HG03378 (cell line): Measurements from ENCODE around the gene GRHL3.

Experiments
- ATAC-seq: cut with Tn5 transposase; IDR thresholded peaks from one replicate; pipeline ENCODE4 v1.9.1; 2021; ENCODE audit warnings: mild to moderate bottlenecking, moderate library complexity; ENCODE audit not compliant: unreplicated experiment

GRHL3 gene

DNA sequence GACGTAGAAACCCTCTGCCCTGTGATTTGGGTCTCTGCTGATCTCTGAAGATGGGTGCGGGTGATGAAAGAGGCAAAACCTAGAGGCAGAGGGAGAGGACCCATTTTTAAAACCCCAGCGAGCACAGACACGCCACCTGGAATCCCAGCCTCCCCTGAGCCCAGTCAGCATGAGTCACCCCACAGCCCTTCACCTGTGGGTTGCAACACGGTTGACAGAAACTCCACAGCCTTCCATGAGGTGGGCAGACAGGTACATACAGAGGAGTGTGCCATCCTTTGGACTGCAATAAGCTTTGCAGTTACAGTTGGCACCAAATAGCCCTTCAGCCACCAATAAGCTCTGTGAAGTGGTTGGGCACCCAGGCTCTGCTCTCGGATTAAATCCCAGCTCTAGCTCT is 2.1 kb upstream of the GRHL3 start:
- no peak for ATAC-seq

DNA sequence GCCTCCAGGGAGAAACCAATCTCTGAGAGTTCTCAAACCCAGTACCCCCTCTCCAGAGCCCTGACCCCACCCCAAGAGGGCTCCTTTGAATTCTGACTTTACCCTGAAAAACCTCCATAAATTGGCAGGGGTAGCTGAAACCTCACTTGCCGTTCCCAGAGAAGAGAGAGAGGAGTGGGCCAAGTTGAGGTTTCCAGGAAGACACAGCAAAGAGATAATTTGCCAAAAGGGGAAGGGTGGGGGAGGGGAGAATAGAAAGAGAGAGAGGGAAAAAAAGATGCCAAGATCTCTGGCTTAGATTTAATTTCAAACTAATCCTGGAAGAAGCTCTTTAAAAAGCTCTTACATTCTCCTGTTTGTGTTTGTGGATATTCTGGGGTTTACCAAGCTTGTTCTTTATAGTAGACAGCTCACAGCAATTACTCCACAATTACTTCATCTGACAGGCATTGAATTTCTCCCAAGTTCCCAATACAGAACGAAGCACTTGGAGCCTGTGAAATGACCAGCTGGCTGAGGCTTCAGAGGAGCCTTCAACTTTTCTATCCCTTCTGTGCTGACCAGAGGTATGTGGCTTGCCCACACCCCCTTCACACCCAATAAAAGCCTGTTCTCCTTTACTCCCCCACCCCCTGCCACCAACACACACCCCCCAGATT is 1.1 kb upstream of the GRHL3 start:
- ATAC-seq = no peak

DNA sequence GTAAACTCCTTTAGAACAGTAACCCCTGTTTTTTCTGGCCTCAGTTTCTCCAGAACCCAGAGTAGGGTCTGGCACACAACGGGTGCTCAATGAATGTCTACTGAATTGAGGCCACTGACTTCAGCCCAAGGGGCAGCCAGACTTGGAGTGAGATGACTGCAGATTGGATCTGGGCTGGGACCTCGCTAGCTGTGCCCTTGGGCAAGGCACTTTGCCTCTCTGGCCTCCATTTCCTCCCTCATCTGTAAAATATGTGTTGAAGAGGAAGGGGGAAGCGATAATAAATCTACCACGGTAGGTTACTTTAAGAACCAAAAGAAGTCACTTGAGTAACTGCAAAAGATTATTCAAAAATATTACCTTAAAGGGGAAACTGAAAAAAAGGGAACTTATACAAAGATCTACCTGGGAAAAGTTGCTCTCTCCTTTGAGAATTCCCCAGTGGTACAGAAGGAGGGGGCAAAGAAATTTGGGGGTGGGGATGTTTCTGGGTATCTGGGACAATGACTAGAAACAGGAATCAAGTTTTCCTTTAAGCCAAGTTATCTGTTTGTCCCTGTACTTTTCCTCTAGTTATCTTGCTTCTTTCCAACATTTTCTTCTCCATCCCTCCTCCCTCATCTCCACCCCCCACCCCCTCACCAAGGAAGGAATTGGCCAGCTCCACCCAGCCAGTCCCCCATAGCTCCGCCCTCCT is 394 bp upstream of the GRHL3 start:
- no peak for ATAC-seq

DNA sequence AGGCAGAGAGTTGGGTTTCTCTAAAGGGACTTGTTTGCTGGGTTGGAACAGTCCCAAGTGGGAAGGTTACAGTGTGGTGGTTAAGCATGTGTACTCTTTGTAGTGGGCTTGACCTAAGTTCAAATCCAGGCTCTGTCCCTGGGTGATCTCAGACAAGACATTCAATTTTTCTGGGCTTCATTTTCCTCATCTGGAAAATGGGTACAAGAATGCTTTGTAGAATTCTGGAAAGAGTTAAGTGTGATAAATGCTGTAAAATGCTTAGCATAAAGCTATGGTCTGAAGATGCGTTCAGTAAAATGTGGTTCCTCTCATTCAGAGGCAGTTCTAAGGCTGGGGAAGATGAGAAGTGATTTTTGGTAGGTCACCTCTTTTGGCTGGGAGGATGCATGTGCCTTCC is 805 bp downstream of the GRHL3 start:
- no peak for ATAC-seq

DNA sequence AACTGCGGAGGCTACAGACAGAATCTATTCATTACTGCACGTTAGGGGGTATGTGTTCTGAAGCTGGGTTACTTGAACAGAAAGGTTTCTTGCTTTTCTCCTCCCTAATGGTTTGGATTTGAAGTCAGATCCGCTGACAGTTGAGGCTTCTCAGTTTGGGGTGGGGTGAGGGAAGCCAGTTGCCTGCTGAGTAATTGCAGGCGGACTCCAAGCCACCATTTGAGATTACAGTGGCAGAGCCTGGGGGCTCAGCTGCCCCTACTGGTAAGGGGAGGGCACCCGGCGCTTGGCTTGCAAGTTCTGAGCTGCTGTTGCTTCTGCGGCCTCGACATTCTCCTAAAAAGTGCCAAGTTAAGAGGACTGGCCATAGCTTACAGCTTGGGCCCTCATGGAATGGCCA is 2.0 kb downstream of the GRHL3 start:
- no peak for ATAC-seq

DNA sequence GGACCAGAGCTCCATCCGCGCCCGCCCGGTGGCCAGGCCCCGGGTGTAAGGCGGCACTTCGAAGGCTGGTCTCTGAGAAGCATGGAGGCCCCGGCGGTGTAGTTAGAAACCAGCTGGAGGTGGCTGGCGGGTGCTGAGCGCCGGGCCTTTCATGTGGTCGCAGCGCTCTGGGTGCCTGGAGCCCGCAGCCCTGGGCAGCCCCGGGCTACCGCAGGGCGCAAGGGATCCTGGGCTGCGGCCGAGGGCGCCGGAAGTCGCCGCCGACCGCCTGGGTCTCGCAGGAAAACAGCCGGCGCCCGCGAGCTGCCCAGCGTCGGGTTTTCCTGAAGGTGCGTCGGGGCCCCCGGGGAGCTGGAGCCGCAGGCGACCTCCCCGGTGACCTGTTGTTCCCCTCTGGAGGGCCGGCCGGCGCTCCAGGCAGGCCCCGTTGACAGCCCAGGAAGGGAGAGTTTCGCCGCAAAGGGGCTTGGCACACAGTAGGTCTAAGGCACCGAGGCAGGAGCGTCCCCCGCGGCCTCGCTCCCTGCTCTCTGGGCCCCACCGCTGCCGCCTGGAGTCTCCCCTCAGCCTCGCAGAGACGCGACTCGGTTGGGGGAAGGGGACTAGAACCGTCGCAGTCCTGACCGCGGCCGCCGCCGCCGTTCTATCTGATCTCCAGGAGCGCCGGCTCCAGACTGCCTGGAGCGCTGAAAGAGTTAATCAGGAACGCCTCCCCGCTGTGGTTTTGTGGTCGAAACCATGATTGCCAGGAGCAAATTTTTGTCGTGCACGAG is 2.7 kb downstream of the GRHL3 start:
- ATAC-seq = no peak

DNA sequence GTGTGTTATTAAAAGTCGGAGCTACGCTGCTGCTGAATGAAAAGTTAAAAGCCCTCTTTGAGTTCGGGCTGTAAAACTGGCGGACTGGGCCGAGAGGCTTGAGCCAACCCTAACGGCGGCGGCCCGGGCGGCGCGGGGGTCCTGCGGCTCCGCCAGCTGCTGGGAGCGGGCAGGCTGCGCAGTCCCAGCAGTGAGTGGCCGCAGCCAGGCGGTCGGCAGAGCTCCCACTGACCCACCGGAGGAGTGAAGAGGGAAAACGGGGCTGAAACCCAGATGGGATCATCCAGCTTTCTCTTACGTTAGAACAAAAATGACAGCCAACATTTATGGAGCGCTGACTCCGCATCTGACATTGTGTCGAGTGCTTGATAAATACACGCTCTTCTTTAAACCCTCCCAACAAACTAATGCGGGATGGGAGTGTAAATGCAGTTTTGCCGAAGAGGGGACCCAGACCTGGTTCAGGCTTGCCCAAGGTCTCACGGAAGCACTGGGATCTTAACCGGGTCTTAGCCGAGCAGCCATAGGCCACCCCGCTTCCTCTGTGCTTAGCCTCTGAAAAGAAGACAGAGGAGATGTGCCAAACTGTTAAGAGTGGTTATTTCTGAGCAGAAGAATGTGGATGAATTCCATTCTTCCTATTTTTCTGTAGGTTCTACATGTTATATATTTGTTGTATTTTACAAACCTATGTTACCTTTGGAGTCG is 3.5 kb downstream of the GRHL3 start:
- no peak for ATAC-seq

DNA sequence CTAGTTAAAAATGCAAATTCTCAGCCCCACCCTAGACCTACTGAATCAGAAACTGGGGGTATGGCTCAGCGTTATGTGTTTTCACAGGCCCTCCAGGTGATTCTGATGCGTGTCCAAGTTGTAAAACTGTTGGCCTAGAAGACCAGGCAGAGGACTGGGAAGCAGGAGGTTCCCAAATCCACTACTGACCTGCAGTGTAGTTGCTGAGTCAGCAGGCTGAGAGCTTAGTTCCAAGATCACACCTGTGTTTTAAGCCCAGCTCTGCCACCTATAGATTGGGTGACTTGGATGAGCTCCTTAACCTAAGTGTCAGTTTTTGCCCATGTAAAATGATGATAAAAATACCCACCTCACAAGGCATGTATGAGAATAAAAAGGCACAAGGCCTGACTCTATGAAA is 4.1 kb downstream of the GRHL3 start:
- no peak for ATAC-seq

DNA sequence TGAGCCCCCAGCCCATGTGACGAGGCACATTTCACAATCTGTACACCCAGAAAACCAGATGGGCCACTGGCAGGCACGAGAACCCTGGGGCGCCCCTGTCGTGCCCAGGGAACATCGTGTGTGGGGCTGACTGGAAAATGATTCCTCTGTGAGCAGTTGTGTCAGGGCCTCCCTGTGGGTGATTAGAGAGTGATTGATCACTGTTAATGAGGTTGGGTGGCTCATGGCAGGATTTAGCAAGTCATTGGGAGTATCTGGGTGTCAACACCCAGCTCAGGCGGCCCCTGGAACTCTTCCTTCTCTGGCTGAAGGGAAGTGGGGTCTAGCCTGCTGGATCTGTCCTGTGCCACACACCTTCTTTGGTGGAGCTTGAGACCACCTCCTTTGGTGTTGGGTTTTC is 5.7 kb downstream of the GRHL3 start:
- no peak for ATAC-seq

DNA sequence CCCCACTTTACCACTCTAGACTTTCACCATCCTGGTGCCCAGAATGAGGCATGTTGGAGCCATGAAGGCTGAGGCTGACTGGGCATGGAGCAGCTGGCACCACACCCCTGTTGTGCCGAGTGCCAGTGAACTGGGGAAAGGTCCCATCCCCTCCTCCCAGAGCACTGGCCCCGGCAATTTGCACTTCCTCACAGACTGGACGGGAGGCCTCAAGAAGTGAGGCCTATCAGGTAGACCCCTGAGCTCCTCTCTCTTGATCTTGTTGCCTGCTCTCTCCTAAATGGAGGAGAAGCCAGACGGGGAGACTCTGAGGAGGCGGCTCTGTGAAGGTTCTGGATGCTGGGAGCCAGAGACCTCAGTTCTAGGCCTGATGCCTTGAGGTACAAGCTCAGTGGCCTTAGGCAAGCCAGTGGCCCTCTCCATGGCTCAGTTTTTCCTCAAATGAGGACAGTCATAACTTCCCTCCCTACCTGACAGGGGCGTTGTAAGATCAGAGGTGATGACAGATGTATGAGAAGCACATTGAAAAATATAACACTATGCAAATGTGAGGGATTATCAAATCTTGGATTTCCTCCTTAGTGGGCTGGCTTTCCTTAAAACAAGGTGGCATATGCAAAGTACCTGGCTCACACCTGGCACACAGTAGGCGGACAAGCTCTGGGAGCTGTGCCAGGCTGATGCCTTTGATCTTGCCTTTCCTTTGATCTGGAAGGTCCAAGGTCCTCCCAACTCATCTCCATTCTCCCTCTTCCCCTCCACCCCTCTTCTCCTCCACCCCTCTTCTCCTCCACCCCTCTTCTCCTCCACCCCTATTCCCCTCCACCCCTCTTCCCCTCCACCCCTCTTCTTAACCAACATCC is 6.7 kb downstream of the GRHL3 start:
- ATAC-seq = no peak

DNA sequence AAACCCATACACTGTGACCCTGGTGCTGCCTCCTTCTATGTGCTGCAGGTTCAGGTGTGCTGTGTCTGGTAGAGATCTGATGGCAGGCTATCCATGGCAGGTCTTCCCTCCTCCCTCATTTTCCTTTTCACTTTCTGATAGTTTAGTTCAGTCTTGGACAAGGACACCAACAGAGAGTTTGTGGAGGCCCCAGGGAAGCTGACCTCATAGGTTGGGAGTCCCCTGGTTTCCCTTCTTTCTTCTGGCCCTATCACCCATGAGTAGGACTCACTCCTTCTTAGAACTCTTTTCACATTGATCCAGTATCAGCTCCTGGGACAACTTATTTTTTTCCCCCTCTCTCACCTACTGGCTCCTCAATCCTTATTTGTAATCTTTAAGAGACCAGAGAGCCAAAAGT is 8.3 kb downstream of the GRHL3 start:
- no peak for ATAC-seq

DNA sequence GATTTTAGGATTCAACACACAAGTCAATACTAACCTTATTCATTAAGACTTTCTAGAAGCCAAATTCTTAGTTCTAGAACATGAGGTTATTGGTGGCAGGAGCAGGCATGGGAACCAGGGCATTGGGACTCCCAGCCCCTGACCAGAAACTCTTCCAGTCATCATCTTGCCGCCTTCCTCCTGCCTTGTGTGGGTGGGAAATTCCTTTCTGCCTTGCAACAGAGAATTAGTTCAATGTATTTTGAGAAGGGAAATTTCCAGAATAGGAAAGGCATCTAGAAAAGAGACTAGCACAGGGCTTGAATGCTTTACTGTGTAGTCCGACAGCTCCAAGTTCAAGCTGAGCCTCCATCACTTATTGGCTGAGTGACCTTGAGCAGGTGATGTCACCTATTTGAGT is 8.7 kb downstream of the GRHL3 start:
- no peak for ATAC-seq

DNA sequence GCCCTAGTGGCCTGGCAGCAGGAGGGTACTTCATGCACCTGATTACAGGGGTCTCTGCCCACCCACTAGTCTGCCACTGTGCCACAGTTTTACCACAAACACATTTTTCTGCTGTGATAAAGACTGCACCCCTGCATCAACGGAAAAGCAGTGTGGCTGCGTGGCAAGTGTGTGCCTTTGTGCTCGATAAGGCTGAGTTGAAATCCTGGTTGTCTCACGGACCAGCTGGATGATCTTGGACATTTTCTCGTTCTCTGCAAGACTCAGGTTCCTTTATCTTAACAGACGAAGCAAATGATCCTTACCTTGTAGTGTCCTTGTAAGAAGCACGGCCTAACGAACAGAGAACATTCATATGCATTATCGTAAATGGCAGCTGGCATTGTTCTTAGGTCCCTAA is 10.2 kb downstream of the GRHL3 start:
- ATAC-seq = no peak

DNA sequence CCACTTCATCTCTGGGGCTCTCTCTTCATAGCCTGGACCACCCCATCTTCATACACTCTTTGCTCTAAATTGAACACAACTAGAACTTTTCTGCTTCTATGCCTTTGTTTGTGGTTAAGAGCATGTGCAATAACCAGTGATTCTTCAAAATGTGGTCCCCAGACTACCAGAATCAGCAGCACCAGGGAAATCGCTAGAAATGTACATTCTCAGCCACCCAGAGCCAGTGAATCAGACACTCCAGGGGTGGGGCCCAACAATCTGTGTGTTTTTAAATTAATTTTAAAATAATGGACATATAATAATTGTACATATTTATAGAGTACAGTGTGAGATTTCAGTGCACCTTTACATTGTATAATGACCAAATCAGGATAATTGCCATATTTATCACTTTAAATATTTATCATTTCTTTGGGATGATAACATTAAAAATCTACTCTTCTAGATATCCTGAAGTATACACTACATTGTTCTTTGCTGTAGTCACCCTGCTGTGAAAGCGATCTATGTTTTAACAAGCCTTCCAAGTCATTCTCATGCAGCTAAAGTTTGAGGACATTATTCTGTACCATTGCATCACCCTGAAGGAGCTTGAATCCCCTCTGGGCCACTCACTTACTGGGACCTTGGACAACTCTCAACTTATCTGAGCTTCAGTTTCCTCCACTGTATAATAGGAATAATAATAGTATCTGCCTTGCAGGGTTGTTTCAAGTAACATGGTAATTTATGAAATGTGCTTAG is 10.8 kb downstream of the GRHL3 start:
- no peak for ATAC-seq

DNA sequence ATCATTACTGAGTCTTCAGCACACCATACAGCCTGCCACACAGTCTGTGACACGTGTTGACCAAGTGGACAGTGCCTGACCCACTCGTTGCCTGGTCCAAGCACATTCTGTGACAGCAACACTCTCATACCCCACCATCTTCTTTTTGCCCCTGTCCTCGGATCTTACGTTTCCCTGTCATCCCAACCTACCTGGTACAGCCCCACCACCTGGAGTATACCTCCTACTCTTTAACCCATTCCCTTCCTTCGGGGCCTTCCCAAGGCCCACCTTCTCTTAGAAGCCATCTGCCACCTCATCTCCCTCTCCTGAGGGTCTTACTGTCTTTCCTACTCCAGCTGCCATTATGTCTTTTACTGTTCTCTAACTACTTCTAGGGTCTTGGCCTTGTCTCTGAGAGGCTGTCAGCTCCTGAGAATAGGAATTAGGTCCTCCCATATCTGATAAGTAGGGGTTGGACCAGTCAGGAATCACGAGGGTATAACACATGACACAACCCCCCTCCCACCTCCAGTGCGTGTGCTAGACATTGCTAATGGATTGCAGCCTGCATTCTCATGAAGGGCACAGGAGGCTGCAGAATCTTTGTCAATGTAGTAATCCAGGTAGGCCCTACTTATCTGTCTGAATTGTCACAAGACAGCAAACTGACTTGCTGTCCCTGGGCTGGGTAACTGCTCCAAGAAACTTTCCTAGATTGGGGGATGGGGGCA is 13.0 kb downstream of the GRHL3 start:
- ATAC-seq = no peak

DNA sequence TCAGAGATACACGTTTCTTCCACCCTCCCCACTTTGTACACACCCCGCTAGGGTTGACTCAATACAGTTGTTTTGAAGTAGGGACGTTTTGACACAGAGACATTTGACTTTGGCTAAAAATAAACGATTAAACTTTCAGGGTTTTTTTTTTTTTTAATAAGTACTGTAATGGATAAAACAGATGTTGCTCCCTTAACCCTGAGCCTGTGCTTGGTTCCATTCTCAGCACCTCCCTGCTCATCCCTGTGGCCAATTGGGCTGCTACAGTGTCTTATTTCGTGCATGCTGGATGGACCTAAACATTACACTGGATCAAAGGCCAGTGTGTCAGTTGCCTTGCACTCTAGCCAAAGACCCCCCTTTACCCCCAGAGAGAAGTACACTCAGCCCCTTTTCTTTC is 16.9 kb downstream of the GRHL3 start:
- no peak for ATAC-seq

DNA sequence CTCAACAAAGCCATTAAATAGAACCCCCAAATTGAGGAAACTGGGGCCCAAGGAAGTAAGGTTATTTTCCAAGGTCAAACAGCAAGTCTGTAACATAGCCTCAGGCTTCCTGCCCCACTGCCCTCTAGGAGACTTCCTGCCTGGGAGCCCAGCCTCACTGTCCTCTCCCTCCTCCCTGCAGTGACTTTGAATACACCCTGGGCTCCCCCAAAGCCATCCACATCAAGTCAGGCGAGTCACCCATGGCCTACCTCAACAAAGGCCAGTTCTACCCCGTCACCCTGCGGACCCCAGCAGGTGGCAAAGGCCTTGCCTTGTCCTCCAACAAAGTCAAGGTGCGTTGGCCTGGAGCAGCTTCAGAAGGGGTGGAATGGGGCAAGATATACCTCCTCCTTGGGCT is 18.3 kb downstream of the GRHL3 start:
- no peak for ATAC-seq

DNA sequence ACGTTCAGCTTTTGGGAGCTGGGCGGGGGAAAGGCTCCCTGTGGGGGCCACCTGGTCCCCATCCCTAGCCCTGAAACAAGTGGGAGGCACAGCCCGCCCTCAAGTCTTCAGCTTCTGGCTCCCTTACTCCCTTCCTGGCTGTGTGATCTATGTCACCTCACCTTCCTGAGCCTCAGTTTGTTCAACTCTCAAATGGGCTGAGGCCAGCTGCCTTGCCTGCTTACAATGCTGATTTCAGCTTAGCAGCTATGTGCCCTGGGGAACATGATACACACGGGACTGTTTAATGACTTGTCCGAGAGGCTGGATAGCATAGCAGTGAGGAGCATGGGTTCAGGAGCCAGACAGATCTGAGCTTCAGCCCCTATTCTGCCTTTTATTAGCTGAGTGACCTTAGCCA is 19.3 kb downstream of the GRHL3 start:
- no peak for ATAC-seq

DNA sequence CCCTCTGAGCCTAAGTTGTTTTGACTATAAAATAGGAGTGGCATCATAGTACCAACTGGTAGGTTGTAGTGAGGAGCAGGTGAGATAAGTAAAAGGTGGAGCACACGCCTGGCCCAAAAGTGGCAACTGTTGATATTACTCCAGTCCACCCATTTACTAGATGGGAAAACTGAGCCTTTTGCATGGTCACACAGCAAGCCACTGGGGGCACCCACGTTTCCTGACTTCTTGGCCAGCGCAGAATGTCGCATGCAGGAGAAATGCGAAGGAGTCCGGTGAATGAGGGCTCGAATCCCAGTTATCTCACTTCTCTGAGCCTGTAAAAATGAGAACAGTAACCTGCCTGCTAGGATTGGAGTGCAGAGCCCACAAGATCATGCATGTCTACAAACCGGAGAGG is 20.8 kb downstream of the GRHL3 start:
- ATAC-seq = no peak
